Esophagus (tissue), 2 donors: Measurements from ENCODE around the gene STAP2. TPM values are rescaled to one million over a fixed set of nuclear protein-coding genes. Genes with fewer than 3 reads are reported as not detected.
"Not testable (repeated sequence)": the region's sequence is repeated elsewhere in the genome, so short reads cannot be mapped to it uniquely, and the experiment has no call there.

Source experiments
- H3K27ac ChIP-seq, 2 donors: one replicate each; pipeline ENCODE4 v1.5.1; 2013; ENCODE audit warnings: low read depth in 2 of 2, mild to moderate bottlenecking in 2 of 2, inconsistent platforms in 1 of 2, low read length in 1 of 2, moderate library complexity in 1 of 2
- H3K27me3 ChIP-seq, 2 donors: one replicate each; pipeline ENCODE4 v1.6.1; 2013; ENCODE audit warnings: low read length in 2 of 2, control low read depth in 1 of 2, mild to moderate bottlenecking in 1 of 2; ENCODE audit not compliant: insufficient read depth in 2 of 2, control insufficient read depth in 1 of 2
- H3K36me3 ChIP-seq, 2 donors: one replicate each; pipeline ENCODE4 v1.6.1; 2013; ENCODE audit warnings: low read length in 1 of 2; ENCODE audit not compliant: control insufficient read depth in 2 of 2, insufficient read depth in 2 of 2
- H3K4me1 ChIP-seq, 2 donors: one replicate each; pipeline ENCODE4 v1.6.1; 2013; ENCODE audit warnings: low read length in 1 of 2; ENCODE audit not compliant: control insufficient read depth in 2 of 2, insufficient read depth in 2 of 2
- H3K4me3 ChIP-seq, 2 donors: one replicate each; pipeline ENCODE4 v1.5.1; 2013; ENCODE audit warnings: low read length in 2 of 2, mild to moderate bottlenecking in 2 of 2, low read depth in 1 of 2, moderate library complexity in 1 of 2
- H3K9me3 ChIP-seq, 2 donors: one replicate each; pipeline ENCODE4 v1.6.1; 2013; ENCODE audit warnings: mild to moderate bottlenecking in 2 of 2, low read depth in 1 of 2, low read length in 1 of 2, moderate library complexity in 1 of 2; ENCODE audit not compliant: control insufficient read depth in 2 of 2, insufficient read depth in 1 of 2
- WGBS, 2 donors: extraction: QIAGEN DNeasy Blood & Tissue Kit; methylation state at CpG; one replicate each; pipeline ENCODE4 v1.1.7; 2013; 5-methylcytosine and 5-hydroxymethylcytosine counted together
- polyA plus RNA-seq, 2 donors: library from polyadenylated mRNA; stranded (reverse); fragments of 200-250 nt; gene quantifications; one replicate each; pipeline ENCODE4 v1.2.3, GENCODE V29; 2013
- donor health status: healthy with polysubstance abuse.
- donor health status: Bipolar disorder and iron deficiency.

STAP2 gene
- polyA plus RNA-seq, 2 donors: 99.2 to 126 TPM

DNA sequence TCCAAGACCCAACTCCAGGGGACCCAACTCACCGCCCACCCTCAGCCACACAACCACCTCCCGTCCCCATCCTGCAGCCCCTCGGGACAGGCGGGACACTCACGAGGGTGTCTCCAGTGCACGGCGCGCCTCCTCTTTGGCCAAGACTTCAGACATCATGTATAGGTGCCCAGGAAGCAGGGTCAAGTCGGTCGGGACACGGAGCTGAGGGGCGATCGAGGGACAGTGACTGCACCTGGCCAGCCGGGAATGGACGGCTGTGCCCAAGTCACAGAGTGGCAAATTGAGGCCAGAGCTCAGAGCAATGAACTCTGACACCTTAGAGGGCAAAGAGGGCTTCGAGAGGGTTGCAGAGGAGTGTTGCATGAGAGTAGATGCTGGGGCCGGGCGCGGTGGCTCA is 8.8 kb downstream of the STAP2 start:
- Histone ChIP-seq H3K4me3 (no peak overlapping the region), H3K27ac (no peak overlapping the region), H3K9me3 (peaks cover 0 to 4% of the 10 kb centered on the region in 2 donors), H3K36me3 (peaks cover 0 to 20% of the 10 kb centered on the region in 2 donors), H3K27me3 (no peaks in the 10 kb centered on the region), H3K4me1 (peaks cover 0 to 5% of the 10 kb centered on the region in 2 donors)
- 97% methylated on average over 19 of the region's 19 CpGs for WGBS, 2 donors

DNA sequence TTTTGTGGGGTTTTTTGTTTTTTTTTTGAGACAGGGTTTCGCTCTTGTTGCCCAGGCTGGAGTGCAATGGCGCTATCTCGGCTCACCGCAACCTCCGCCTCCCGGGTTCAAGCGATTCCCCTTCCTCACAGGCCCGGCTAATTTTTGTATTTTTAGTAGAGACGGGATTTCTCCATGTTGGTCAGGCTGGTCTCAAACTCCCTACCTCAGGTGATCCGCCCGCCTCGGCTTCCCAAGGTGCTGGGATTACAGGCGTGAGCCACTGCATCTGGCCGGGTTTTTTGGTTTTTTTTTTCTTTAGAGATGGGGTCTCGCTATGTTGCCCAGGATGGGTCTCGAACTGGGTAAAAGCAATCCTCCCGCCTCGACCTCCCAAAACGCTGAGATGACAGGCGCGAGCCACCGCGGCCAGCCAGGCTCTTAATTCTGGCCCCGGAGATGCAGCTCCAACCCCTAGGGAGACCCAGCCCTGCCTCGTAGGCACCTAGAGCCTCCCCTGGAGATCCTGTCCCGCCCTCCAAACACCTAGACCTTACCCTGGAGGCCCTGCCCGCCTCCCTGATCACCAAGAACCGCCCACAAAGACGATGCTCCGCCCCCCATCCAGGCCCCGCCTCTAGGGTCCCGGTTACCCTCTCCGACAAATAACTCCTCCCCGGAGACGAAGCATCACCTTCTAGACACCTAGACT is 9.5 kb downstream of the STAP2 start:
- not testable (repeated sequence) for H3K27ac ChIP-seq

GRCh38 chr19:4328243-4328990 is 10.2 kb downstream of the STAP2 start:
- Histone ChIP-seq H3K27me3 (no peaks in the 10 kb centered on the region), H3K9me3 (peaks cover 0 to 4% of the 10 kb centered on the region in 2 donors), H3K4me1 (peaks cover 0 to 5% of the 10 kb centered on the region in 2 donors), H3K27ac (peak overlapping the region in 1 of 2 donors; percentile 36), H3K4me3 (peak overlapping the region in 1 of 2 donors; percentile 32), H3K36me3 (peaks cover 0 to 22% of the 10 kb centered on the region in 2 donors)
- WGBS, 2 donors: 10 to 33% methylated on average over 39 to 49 of the region's 49 CpGs

More for the DNA sequence above, 9.5 kb downstream of the STAP2 start:
- not testable (repeated sequence) for H3K27me3 ChIP-seq, H3K9me3 ChIP-seq, H3K4me1 ChIP-seq
- 54 to 71% methylated on average over 35 of the region's 35 CpGs for WGBS, 2 donors
- peaks cover 0 to 20% of the 10 kb centered on the region in 2 donors for H3K36me3 ChIP-seq
- H3K4me3 ChIP-seq: peak overlapping the region in 1 of 2 donors; percentile 20

DNA sequence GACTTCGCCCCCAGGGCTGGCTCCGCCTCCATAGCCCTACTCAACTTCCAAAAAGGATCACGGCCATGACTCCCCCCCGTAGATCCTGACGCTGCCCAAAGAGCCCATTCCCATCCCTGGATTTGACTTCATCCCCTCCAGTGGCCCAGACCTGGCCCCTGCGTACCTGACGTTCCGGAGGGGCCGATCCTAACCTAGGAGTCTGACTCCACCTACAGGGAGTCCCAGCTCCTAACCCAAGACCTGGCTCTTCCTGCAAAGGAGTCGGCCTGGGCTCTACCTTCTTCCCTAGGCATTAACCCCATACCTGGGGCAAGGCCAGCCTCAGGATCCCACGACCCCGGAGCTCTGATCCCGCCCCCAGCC is 10.8 kb downstream of the STAP2 start:
- WGBS, 2 donors: 28 to 37% methylated on average over 13 of the region's 13 CpGs
- H3K36me3 ChIP-seq: peaks cover 0 to 22% of the 10 kb centered on the region in 2 donors

GRCh38 chr19:4327252-4327876 is 11.3 kb downstream of the STAP2 start:
- Histone ChIP-seq H3K4me3 (peak overlapping the region in 1 of 2 donors; percentile 32), H3K36me3 (peaks cover 0 to 22% of the 10 kb centered on the region in 2 donors), H3K9me3 (peaks cover 0 to 4% of the 10 kb centered on the region in 2 donors), H3K27ac (no peak overlapping the region), H3K27me3 (no peaks in the 10 kb centered on the region), H3K4me1 (peaks cover 0 to 5% of the 10 kb centered on the region in 2 donors)
- WGBS, 2 donors: 22 to 41% methylated on average over 30 of the region's 30 CpGs

More for the DNA sequence above, 10.8 kb downstream of the STAP2 start:
- H3K4me1 ChIP-seq: peaks cover 0 to 5% of the 10 kb centered on the region in 2 donors
- peaks cover 0 to 4% of the 10 kb centered on the region in 2 donors for H3K9me3 ChIP-seq
- H3K4me3 ChIP-seq: peak overlapping the region in 1 of 2 donors; percentile 32
- H3K27ac ChIP-seq: peak overlapping the region in 1 of 2 donors; percentile 36
- H3K27me3 ChIP-seq: no peaks in the 10 kb centered on the region

DNA sequence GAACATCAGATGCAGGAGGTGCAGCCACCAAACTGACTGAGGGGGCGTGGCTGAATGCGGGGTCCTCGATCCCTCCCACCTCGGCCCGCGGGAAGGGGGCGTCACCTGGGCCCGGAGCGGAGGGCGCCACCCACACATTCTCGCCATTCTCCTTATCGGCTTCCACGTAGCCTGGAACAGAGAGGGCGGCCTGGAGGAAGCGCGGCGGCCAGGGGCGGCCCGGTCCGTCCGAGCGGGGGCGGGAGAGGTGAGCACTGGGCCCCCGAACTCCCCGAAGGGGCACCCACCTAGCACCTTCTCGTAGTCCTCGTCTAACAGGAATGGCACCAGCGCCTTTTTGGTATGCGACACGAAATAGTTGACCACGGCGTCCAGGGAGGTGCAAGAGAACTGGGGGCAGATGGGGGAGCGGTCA is 11.8 kb downstream of the STAP2 start:
- Histone ChIP-seq H3K27ac (no peak overlapping the region), H3K4me1 (peaks cover 0 to 5% of the 10 kb centered on the region in 2 donors), H3K27me3 (no peaks in the 10 kb centered on the region), H3K9me3 (peaks cover 0 to 4% of the 10 kb centered on the region in 2 donors), H3K36me3 (peaks cover 0 to 22% of the 10 kb centered on the region in 2 donors), H3K4me3 (no peak overlapping the region)
- WGBS, 2 donors: 36 to 44% methylated on average over 33 of the region's 33 CpGs

DNA sequence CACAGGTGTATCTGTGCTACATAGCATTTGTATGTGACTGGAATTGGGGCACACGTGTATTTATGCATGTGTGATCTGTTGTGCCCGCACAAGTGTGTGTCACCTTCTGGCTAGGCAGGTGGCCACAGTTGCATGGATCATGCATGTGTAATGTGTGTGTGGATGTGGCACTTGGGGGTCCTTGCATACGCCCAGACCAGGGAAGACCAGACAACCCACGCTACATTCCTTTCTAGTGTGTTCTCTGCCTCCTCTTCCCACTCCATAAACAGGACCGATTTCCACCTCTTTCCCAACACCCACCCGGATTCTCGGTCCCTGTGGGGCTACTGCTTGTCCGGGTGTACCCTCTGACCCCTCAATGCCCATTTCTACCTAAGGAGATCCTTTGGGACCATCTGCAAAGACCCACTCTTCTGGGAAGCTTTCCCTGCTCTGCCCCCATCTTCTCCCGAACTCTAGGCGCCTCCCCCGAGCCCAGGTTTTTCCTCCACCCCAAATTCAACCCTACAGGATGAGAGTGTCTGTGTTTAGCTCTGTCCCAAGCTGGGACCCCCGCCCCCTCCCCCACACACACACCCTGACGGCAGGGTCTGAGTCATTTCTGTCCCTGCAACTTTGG is 12.3 kb downstream of the STAP2 start:
- no peaks in the 10 kb centered on the region for H3K27me3 ChIP-seq
- H3K4me1 ChIP-seq: peaks cover 0 to 5% of the 10 kb centered on the region in 2 donors
- no peak overlapping the region for H3K27ac ChIP-seq
- H3K36me3 ChIP-seq: peaks cover 0 to 22% of the 10 kb centered on the region in 2 donors
- 65 to 69% methylated on average over 13 of the region's 13 CpGs for WGBS, 2 donors
- no peak overlapping the region for H3K4me3 ChIP-seq
- H3K9me3 ChIP-seq: peaks cover 0 to 6% of the 10 kb centered on the region in 2 donors

GRCh38 chr19:4324228-4324627 is 14.4 kb downstream of the STAP2 start:
- Histone ChIP-seq H3K4me3 (no peak overlapping the region), H3K4me1 (peaks cover 0 to 5% of the 10 kb centered on the region in 2 donors), H3K36me3 (peaks cover 0 to 19% of the 10 kb centered on the region in 2 donors), H3K9me3 (peaks cover 0 to 10% of the 10 kb centered on the region in 2 donors), H3K27me3 (no peaks in the 10 kb centered on the region), H3K27ac (no peak overlapping the region)
- 80 to 84% methylated on average over 12 of the region's 12 CpGs for WGBS, 2 donors

DNA sequence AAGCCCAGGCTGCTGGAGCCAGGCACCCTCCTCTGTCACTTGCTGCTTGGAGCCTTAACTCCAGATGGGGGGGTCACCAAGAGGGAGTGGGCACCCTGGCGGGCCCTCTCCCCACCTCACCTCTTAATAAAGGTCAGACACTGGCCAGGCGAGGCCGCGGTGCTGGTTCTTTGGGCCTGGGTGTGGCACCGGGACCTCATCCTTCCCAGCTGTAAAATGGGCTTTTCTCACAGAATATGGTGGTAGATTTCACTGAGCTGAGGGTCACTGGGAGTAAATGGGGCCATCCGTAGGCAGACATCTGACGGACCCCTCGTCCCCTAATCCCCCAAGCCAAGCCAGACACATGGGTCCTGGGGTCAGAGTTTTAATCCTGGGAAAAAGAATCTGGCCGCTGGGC is 14.9 kb downstream of the STAP2 start:
- H3K9me3 ChIP-seq: peaks cover 0 to 10% of the 10 kb centered on the region in 2 donors
- WGBS, 2 donors: 81 to 89% methylated on average over 9 of the region's 9 CpGs
- peaks cover 0 to 18% of the 10 kb centered on the region in 2 donors for H3K36me3 ChIP-seq
- H3K27ac ChIP-seq: no peak overlapping the region
- H3K27me3 ChIP-seq: no peaks in the 10 kb centered on the region
- H3K4me1 ChIP-seq: peaks cover 0 to 5% of the 10 kb centered on the region in 2 donors
- H3K4me3 ChIP-seq: no peak overlapping the region
